Testis (tissue), 3 donors: ENCODE measurements around the gene CDK17. TPM values are rescaled to one million over a fixed set of nuclear protein-coding genes. Genes with fewer than 3 reads are reported as not detected.

Experiments used
- DNase-seq: peaks from one replicate; pipeline ENCODE4 v3.0.0-alpha.2; 2019
- H3K27ac ChIP-seq, 2 donors: fragments of 200-600 bp; sonication (generic); one replicate each; pipeline ENCODE4 v1.5.1; 2019
- H3K27me3 ChIP-seq: fragments of 200-600 bp; sonication (generic); one replicate; pipeline ENCODE4 v1.5.1; 2019
- H3K36me3 ChIP-seq: fragments of 200-600 bp; sonication (generic); one replicate; pipeline ENCODE4 v1.5.1; 2017; ENCODE audit warnings: low read depth; ENCODE audit errors: missing control alignments
- H3K4me1 ChIP-seq: fragments of 200-600 bp; sonication (generic); one replicate; pipeline ENCODE4 v1.5.1; 2019
- H3K4me3 ChIP-seq, 2 donors: fragments of 200-600 bp; sonication (generic); one replicate each; pipeline ENCODE4 v1.5.1; 2017 to 2019
- H3K9me3 ChIP-seq: fragments of 200-600 bp; sonication (generic); one replicate; pipeline ENCODE4 v1.5.1; 2017
- CTCF ChIP-seq, 3 experiments: fragments of 450-650 bp in 2 of 3; fragments of 200-600 bp in 1 of 3; sonication (generic) in 1 of 3; IDR thresholded peaks; one replicate each; pipeline ENCODE4 v1.5.1; 2016 to 2019; ENCODE audit warnings: antibody characterized with exemption in 3 of 3, mild to moderate bottlenecking in 2 of 3, moderate library complexity in 1 of 3
- POLR2A ChIP-seq: fragments of 450-650 bp; IDR thresholded peaks from one replicate; pipeline ENCODE4 v1.6.1; 2017; ENCODE audit warnings: antibody characterized with exemption, mild to moderate bottlenecking, moderate library complexity
- WGBS, 2 donors: methylation state at CpG; one replicate each; pipeline ENCODE4 v1.1.5; 2018; 5-methylcytosine and 5-hydroxymethylcytosine counted together
- intact Hi-C: fragments of 100-400 bp; cut with DNase I; formaldehyde crosslinking; loops from one replicate; pipeline ENCODE4 v1.15.1; 2023; ENCODE audit warnings: low total_unique reads
- polyA plus RNA-seq: library from polyadenylated mRNA; stranded (reverse); fragments of 350-450 nt; fragmentation: Illumina TruSeq; extraction: RNeasy Lipid Tissue Mini Kit (QIAGEN cat#74804); gene quantifications from one replicate; pipeline ENCODE4 v1.2.3, GENCODE V29; 2014; ENCODE audit warnings: low read depth, low replicate concordance; ENCODE audit not compliant: insufficient read depth
- total RNA-seq, 2 donors: library from RNA; depleted of rRNA; stranded (reverse); fragments of >200 nt; gene quantifications; one replicate each; pipeline ENCODE4 v1.2.3, GENCODE V29; 2016

The CDK17 gene
- total and polyA plus RNA-seq, 3 donors from 2014 or later: 40.7 to 100.0 (median 91.5) TPM

- DNase-seq: no peak
- TF ChIP-seq CTCF (IDR thresholded peaks at IDR 0.05) (no peak), POLR2A (no peak)
- no peaks in the 10 kb centered on the region for H3K9me3 ChIP-seq
- peaks cover under 1% of the 10 kb centered on the region for H3K4me1 ChIP-seq
- H3K36me3 ChIP-seq: no peaks in the 10 kb centered on the region
- 49 to 66% methylated on average over 2 of the region's 2 CpGs for WGBS, 2 donors
- no peaks in the 10 kb centered on the region for H3K27me3 ChIP-seq
- no peak overlapping the region for H3K4me3 ChIP-seq
- intact Hi-C loops: no loop called here
- no peak overlapping the region for H3K27ac ChIP-seq
Observed at GRCh38 chr12:96365604-96366380, 34.4 kb downstream of the CDK17 start.

DNA sequence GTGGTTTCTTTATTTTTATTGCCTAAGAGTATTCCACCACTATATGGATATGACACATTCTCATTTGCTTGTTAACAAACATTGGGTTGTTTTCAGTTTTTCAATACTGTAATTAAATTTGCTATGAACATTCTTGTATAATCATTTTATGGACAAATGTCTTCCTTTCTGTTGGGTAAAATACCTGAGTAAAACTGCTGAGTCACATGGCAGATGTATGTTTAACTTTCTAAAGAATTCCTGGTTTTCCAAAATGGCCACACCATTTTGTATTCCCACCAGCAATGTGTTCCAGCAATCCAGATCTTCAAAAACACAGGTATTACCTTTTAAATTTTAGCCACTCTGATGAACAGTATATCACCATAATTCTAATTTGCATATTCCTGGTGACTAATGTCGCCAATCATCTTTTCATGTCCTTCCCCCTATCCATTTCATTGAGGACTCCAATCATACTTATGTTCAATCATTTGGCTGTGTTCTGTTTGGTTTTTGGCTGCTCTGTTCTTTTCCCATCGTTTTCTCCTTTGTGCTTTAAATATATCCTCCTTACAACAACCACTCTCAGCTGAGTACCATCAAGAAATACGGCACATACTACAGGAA is 36.0 kb downstream of the CDK17 start:
- 79 to 86% methylated on average over 3 of the region's 3 CpGs for WGBS, 2 donors
- DNase-seq: no peak
- Histone ChIP-seq H3K27ac (no peak overlapping the region), H3K27me3 (no peaks in the 10 kb centered on the region), H3K36me3 (no peaks in the 10 kb centered on the region), H3K9me3 (no peaks in the 10 kb centered on the region), H3K4me3 (no peak overlapping the region), H3K4me1 (no peaks in the 10 kb centered on the region)
- no peak for TF ChIP-seq CTCF (IDR thresholded peaks at IDR 0.05)
- TF ChIP-seq POLR2A: no peak
- intact Hi-C loops: no loop called here

DNA sequence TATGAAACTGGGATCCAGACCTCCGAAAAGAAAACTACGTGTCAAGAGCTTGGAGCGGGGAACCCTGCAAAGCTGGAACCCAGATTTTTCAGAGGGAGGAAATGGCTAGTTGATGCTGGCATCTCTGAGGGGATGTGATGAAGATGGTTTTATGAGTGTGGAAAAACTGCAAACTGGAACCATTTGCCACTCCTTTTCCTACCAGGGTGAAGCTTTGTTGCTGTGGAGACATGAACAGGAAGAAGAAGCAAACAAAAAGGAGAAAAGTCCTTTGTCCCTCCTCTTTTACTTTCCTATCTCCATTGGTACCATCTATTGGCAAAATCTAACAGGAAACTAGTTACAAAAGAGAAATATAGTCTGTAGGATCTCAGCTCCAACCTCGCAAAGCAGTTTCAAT is 39.2 kb downstream of the CDK17 start:
- 83 to 89% methylated on average over 4 of the region's 4 CpGs for WGBS, 2 donors
- TF ChIP-seq CTCF (IDR thresholded peaks at IDR 0.05) (no peak), POLR2A (no peak)
- H3K4me1 ChIP-seq: no peaks in the 10 kb centered on the region
- no peaks in the 10 kb centered on the region for H3K27me3 ChIP-seq
- DNase-seq: no peak
- H3K27ac ChIP-seq: no peak overlapping the region
- H3K4me3 ChIP-seq: no peak overlapping the region
- intact Hi-C loops: no loop called here
- H3K9me3 ChIP-seq: no peaks in the 10 kb centered on the region
- H3K36me3 ChIP-seq: no peaks in the 10 kb centered on the region

GRCh38 chr12:96360550-96360949 is 39.7 kb downstream of the CDK17 start:
- no peak for TF ChIP-seq POLR2A
- TF ChIP-seq CTCF (IDR thresholded peaks at IDR 0.05): no peak
- H3K4me3 ChIP-seq: no peak overlapping the region
- no peaks in the 10 kb centered on the region for H3K4me1 ChIP-seq
- H3K9me3 ChIP-seq: no peaks in the 10 kb centered on the region
- no peaks in the 10 kb centered on the region for H3K36me3 ChIP-seq
- no peak for DNase-seq
- H3K27me3 ChIP-seq: no peaks in the 10 kb centered on the region
- no peak overlapping the region for H3K27ac ChIP-seq
- 56 to 79% methylated on average over 1 of the region's 1 CpG for WGBS, 2 donors
- intact Hi-C loops: no loop called here

DNA sequence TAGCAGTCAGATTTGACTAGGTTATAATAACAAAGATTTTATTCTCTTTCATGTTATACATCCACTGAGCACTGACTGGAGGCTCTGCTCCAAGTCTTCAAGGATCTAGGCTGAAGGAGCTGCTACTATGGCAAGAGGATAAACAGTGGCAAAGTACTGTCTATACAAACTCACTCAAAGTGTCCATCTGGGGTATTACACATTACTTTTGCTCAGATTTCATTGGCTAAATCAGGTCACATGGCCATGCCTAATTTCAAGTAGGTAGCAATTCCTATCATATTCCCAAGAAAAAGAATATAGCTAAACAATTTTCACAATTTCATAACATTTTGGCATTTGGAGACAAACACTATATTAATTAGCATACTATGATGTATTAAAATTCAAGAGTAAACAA is 40.9 kb downstream of the CDK17 start:
- no peak for TF ChIP-seq POLR2A
- no peak for TF ChIP-seq CTCF (IDR thresholded peaks at IDR 0.05)

More for the DNA sequence above, 40.9 kb downstream of the CDK17 start:
- Histone ChIP-seq H3K4me3 (no peak overlapping the region), H3K27me3 (no peaks in the 10 kb centered on the region), H3K4me1 (no peaks in the 10 kb centered on the region), H3K27ac (no peak overlapping the region), H3K36me3 (no peaks in the 10 kb centered on the region), H3K9me3 (no peaks in the 10 kb centered on the region)
- intact Hi-C loops: no loop called here
- DNase-seq: no peak
